ENCODE results near the gene ETS2.

GRCh38 chr21:38775733-38776132, 30.0 kb upstream of the ETS2 start:
- TF ChIP-seq CTCF (IDR thresholded peaks at IDR 0.05) (no peak), POLR2A (IDR thresholded peaks at IDR 0.05) (no peak)

All from thyroid gland (tissue), 4 donors.